ENCODE data around the gene NLRX1.
A peak's percentile ranks its signal among the peaks of the same experiment; 100 is the strongest.
"Not testable (repeated sequence)": the region's sequence is repeated elsewhere in the genome, so short reads cannot be mapped to it uniquely, and the experiment has no call there.

The NLRX1 gene

DNA sequence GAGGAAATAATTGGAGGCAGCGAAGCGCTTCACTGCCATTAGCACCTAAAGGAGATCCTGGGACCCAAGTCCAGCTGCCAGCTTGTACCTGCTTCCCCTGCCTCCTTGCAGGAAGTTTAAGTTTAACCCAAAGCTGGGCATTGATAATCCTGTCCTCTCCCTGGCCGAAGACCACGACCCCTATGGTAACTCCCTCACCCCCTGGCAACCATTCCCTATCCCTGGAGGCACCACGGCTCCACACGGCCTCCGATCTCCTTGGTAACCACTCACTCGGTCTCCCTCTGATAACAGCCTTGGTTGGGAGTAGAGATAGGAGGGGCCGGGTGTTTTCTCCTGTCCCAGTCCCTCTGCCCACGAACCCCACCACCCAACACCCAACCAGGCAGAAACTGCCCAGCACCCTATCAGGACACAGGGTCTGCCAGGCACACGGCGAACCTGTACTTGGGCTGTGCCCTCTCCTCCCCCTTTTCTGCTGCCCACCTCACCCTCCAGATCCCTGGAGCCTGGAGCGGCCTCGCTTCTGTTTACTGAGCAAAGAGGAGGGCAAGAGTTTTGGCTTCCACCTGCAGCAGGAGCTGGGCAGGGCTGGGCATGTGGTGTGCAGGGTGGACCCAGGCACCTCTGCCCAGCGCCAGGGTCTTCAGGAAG, 17.6 kb downstream of the NLRX1 start:
- DNase-seq, result no peak

DNA sequence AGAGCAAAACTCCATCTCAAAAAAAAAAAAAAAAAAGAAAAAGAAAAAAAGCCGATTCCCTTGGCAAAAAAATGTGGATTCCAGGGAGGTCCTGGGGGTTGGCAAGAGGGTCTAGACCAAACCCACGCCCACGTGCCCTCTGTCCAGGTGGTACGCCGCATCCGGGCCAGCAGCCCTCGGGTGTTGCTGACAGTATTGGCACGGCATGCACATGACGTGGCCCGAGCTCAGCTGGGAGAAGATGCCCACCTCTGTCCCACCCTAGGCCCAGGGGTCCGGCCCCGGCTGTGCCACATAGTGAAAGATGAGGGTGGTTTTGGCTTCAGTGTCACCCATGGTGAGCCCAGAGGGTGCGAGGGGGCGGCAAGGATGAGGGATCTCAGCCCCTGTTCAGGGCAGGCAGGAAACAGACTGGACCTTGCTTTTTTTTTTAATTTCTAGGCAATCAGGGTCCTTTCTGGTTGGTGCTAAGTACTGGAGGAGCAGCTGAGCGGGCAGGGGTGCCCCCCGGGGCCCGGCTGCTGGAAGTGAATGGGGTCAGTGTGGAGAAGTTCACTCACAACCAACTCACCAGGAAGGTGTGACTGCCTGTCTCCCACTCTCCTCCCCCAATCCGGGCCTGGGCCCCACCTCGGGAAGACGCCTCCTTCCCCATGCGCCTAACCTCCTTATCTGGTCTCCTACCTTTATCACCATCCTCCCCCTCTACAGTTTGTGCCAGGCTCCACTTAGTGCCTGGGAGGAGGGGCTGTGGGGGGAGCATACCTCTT, 18.8 kb downstream of the NLRX1 start:
- no peak for DNase-seq

DNA sequence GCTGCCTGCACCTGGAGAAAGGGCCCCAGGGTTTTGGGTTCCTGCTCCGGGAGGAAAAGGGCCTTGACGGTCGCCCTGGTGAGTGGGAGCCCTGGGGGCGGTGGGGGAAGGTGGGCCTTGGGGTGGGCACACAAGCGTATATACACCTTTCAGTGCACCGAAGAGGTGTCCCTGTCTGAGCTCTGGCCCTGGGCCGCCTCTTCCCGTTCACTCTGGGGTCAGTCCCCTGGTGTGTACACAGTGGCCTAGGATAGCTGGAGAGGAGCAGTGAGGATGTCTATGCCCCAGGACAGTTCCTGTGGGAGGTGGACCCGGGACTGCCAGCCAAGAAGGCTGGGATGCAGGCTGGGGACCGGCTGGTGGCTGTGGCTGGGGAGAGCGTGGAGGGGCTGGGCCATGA, 19.5 kb downstream of the NLRX1 start:
- no peak for DNase-seq

DNA sequence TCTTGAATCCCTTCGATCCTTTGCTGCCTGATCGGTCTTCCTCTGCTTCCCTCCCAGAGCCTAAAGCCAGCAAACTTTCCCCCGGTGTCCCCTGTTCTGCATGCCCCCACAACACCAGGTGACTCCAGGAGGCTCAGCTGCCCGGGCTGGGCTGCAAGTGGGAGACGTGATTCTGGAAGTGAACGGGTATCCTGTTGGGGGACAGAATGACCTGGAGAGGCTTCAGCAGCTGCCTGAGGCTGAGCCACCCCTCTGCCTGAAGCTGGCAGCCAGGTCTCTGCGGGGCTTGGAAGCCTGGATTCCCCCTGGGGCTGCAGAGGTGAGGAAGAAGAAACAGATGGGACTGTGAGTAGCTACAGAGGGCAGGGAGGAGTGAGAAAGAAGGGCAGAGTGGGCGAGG, 20.4 kb downstream of the NLRX1 start:
- no peak for DNase-seq

DNA sequence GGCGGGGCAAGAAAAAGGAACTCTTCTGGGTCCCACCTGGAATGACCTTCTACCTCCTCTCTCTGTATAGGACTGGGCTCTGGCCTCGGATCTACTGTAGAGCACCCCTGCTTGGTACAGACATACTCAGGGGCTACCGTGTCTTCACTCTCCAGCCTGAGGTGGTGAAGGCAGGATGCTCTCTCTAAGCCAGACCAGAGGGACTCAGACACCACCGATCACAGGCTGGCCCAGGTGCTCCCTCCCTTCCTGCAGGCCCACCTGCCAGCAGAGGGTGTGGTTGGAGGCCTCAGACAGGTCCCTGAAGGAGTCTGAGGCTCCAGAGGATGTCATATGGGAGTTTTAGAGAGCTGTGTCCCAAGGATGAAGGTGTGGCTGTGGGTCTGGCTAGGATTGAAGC, 20.9 kb downstream of the NLRX1 start:
- no peak for DNase-seq

DNA sequence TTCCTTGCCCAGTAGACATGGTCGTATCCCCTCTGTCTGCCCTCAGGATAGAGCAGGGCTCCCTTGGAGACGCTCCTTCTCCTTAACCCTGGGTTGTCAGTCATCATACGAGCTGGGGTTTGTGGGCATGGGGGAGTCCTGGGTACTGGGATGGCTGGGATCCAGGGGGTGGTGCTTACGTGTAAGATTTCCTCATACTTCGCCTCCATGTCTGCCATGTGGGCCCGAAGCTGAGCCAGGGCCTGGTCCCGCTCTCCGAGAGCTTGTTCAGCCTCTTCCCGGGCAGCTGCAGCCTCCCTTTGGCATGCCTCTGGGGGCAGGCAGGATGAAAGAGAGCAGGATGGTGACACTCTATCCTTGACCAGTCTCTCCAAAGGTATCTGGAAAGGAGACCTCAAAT, 22.0 kb downstream of the NLRX1 start:
- no peak for DNase-seq

DNA sequence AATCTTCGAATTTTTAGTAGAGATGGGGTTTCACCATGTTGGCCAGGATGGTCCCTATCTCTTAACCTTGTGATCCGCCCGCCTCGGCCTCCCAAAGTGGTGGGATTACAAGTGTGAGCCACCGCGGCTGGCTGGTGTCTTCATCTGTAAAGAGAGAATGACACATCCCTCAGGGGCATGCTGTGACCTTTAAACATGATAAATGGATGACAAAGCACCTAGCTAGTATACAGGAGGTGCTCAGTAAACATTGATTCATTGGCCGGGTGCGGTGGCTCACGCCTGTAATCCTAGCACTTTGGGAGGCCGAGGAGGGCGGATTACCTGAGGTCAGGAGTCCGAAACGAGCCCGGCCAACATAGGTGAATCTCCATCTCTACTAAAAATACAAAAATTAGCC, 22.7 kb downstream of the NLRX1 start:
- DNase-seq, result not testable (repeated sequence)

DNA sequence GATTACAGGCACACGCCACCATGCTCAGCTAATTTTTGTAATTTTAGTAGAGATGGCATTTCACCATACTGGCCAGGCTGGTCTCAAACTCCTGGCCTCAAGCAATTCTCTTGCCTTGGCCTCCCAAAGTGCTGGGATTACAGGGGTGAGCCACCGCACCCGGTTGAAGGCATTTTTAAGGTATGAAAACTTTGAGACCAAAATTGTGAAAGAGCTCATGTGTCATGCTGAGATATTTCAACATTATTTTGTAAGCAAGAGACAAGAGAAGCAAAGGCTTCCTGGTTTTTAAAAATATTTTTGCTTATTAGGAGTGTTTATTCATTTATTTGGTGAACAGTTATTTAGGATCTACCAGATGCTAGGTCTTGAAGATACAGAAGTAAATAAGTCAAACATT, 23.6 kb downstream of the NLRX1 start:
- no peak for DNase-seq

DNA sequence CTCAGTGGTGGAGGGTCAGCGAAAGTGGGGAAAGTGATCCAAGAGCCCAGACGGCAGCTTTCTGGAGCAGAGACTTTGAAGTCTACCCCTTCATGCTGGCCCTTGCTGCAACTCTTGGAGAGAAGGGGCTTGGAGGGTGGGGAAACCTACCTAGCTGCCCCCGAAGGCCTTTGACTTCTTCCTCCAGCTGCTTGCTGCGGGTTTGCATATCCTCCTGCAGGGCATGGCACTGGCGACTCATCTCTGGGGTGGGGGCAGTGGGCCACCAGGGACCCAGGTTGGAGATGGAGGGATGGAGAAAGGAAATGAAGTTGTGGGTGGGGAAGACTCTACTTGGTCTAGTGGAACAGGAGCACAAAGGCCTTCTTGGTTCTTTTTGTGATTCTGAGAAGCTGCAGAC, 24.5 kb downstream of the NLRX1 start:
- DNase-seq, result no peak

DNA sequence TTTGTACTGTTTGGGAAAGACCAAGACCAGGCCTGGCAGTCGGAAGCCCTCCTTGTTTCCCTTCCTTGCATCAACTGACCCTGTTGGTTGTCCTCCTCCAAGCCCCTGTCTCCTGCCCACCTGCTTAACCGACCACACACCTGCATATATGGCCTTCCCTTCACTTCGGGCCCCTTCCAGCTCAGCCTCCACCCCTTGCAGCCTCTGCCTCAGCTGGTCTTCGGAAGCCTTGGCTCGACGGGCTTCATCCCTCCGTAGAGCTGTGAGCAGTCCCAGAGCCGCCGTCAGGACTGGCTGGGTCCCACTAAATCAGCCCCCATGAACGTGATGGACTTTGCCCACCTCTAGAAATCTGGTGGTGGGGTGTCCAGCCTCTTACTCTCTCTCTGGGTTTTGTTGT, 25.1 kb downstream of the NLRX1 start:
- no peak for DNase-seq

DNA sequence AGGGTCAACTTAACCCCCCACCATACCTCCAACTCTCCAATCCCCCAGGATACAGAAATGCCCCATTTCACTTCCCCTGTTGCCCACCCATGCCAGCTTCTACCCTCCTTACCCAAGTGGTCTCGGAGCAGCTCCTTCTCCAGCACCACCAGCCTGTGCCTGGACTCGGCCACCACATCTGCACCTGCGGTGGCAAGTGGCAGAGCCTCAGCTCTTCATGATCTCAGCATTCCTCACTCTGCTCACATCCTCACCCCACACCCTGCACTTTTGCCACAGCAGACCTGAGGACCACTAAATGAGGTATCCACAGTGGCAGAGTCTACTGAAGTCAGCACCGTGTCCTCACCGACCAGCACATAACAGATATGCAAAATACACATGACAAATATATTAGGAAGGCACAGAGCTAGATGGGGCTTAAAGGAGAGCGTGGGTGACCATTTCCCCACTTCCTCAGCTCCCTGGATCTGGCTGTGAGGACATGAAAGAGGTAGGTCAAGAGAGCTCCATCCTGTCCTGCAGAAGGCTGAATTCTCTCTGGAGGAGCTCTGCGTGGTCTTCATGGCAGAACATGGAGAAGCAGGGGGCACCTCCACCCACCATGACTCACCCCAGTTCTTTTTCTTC, 26.4 kb downstream of the NLRX1 start:
- DNase-seq, result no peak

DNA sequence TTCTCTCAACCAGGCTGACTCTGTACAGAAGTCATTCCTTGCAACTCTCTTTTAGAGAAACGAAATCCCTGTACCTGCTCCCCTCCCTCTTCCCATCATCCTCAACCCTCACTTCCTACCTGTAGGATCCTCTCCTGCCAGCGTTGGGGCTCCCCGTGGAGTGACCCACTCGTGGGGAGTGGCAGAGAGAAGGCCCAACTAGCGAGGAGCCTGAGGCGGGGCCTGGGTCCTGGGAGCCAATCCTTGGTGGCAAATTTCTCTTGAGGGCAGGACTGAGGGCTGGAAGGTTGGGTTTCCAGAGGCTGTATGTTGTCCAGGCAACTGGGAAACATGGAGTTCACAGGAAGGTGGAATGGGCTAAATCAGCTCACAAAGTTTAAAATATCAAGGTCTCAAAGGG, 27.2 kb downstream of the NLRX1 start:
- no peak for DNase-seq

DNA sequence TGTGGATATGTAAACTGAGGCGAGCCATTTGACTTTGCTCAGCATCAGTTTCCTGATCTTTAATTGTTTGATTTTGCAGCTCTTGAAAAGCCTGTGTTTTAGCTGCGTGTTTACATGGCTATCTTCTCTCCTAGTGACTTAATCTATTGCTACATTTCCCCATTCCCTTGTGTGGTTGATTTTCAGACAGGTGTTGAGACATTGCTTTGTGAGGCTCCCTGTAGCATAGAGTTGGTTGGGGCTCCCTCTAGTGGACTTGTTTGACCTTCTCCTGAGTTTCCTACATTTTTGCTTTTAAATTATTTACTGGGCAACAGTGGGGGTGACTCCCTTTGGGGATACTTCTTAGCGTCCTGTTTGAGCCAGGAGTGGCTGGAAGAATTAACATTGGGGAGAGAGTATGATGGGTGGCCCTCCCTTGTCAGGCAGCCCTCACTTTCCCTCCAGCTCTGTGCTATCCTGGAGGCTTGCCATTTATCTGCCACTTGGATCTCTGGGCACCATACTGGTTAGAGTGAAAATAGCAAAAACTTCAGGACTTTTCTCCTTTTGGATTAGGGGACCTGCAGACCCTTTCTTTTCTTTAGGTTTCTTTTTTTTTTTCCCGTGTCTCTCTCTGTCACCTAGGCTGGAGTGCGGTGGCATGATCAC, 28.4 kb downstream of the NLRX1 start:
- peak; percentile 68 to 74 for DNase-seq

DNA sequence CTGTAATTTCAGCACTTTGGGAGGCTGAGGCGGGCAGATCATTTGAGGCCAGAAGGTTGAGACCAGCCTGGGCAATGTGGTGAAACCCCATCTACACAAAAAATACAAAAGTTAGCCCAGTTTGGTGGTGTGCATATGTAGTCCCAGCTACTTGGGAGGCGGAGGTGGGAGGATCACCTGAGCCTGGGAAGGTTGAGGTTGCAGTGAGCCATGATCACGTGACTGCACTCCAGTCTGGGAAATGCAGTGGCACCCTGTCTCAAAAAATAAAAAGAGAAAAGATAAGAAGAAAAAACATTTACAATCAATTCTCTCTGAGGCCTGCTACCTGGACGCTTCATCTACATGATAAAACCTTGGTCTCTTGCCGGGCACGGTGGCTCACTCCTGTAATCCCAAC, 30.4 kb downstream of the NLRX1 start:
- DNase-seq, result no peak

DNA sequence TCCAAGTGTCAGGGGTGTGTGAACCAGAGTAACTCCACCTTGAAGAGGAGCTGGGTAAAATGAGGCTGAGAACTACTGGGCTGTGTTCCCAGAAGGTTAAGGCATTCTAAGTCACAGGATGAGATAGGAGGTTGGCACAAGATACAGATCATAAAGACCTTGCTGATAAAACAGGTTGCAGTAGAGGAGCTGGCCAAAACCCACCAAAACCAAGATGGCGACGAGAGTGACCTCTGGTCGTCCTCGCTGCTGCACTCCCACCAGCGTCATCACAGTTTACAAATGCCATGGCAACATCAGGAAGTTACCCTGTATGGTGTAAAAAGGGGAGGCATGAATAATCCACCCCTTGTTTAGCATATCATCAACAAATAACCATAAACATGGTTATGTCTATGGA, 32.7 kb downstream of the NLRX1 start:
- DNase-seq, result not testable (repeated sequence)

DNA sequence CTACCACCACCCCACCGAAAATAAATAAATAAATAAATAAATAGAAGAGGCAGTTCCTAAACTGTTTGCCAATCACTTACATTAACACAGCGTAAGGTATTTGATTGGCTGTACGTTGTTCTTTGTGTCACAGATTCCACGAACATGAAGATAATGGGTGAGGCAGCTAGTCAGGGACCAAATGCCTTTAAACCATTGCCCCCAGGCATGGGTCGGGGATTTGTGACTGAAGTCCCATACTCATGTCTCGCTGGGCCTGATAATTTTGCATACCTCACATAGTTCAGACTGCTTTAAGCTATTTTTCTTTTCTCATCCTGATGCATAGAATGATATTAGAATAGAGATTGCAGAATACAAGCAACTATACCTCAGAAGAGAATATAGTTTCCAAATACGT, 34.0 kb downstream of the NLRX1 start:
- no peak for DNase-seq

DNA sequence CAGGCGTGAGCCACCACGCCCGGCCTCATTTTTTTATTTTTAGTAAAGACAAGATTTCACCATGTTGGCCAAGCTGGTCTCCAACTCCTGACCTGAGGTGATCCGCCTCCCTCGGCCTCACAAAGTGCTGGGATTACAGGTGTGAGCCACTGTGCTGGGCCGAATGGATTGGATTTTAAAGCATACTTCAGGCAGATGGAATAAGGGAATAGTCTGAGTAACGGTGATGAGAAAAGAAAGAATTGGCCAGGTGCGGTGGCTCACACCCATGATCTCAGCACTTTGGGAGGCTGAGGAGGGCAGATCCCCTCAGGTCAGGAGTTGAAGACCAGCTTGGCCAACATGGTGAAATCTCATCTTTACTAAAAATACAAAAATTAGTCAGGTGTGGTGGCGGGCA, 35.5 kb downstream of the NLRX1 start:
- DNase-seq, result no peak

DNA sequence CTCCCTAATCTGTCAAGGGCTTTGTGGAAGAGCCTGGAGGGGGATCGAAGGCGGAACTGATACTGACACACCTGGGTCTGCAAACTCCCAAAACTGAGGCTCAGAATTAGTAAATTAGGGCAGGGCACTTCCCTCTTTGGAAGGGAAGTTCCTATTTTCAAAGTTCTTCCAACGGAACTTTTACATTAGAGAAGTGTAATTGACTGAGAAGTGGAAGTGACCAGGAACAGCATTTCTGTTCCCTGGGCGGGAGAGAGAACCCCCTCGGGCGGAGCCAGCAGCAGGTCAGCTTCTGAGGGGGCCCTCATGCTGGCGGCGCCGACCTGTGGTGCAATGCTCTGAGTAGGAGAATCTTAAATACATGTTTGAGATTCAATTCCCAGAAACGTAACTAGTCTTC, 36.6 kb downstream of the NLRX1 start:
- DNase-seq, result no peak

DNA sequence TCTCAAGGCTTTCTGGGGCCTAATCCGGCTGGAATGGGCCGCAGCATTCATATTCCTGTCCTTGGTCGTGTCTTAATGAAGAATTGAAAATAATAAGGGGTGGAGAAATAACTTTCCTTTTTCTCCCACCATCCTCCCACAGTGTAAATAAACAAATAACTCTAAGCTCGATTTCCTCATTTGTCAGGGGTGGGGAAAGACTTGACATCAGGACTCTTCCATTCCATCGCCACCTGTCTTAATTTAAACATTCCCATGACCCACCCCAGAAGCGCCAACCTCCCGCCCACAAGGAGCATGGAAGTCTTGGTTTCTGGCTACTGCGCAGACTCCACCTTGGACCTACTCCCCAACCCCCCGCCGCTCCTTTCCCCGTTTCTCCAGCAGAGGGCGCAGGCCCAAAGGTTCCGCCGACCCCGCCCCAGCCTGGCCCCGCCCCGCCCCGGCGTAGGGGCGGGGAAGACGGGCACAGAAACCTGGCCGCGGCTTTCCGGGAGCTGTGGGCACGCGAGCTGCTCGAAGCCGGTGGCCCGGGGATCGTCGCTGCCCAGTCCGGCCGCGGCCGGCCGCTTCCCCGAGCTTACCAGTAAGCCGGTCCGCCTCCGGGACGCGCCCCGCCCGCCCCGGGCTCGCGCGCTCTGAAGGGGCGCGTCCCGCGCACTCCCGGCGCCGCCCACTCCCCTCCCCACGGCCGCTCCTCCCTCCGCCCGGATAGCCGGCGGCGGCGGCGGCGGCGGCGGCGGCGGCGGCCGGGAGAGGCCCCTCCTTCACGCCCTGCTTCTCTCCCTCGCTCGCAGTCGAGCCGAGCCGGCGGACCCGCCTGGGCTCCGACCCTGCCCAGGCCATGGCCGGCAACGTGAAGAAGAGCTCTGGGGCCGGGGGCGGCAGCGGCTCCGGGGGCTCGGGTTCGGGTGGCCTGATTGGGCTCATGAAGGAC, 37.3 kb downstream of the NLRX1 start, which contains the start of gene CBL:
TSS of gene CBL (plus strand) at position 766 of the 937 bp plus-strand sequence. CDS start at position 845, 79 bp downstream.
- DNase-seq, result peak; percentile 76 to 91

DNA sequence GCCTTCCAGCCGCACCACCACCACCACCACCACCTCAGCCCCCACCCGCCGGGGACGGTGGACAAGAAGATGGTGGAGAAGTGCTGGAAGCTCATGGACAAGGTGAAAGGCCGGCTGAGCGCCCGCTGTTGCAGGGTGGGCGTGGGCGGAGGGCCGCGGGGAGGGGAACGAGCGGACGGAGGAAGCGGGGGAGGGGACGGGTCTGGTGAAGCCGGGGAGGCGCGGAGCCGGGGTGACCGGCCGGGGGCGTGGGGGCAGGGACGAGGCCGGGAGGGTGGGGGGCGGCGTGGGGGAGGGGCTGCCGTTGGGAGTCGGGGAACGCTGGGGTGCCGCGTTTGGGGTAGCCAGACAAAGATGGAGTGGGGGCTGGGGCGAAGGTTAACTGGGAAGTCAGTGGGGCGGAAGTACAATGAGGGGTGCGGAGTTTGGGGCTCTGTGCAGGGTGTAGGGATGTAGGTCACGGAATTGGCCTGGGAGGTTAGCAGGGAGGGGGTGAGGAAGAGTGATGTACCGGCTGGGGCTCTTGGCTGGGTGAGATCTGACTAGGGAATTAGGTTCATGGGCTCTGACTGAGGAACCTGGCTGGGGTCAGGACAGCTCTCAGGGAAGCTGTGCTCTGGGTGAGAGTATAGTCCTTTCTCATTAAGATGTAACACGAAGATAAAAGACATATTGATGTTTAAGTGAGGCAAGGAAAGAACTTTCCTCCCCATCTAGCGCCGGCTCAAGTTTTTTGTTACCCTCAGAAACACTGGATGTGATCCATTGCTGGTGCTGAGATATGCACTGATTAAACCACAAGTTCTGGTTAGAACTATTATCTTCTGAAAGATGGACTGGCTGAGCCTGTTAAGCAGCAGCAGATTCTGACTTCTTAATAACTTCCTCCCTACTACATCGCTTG, 38.2 kb downstream of the NLRX1 start:
- no peak for DNase-seq

DNA sequence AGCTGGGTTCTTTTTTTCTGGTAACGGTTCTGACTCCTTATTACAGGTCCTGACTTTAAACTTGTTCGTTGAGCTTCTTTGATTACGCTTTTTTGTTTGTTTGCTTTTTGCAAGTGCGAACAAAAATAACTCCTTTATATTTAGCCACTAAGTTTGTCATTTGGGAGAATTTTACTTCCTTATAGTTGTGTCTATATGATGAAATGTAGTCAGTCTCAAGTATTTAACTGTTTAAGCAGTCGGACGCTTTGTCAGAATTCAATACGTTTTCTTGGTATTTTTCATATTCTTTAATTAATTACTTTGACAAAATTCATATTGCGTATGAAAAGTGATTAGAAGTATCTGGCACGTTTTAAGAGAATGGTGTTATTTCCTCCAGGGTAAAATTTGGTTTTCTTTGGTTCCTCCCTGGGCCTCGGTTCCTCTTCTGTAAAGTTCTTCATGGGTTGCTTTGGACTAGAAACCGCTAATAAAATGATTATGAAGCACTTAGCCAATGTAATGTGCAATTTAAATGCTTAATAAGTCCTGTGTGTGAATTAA, 39.0 kb downstream of the NLRX1 start:
- DNase-seq, result no peak
